Gastrocnemius medialis (tissue), 4 donors: ENCODE measurements around the gene TBCD.

Source experiments
- POLR2A ChIP-seq, 2 donors: fragments of 450-650 bp; IDR thresholded peaks; one replicate each; pipeline ENCODE4 v1.6.1; 2017; ENCODE audit warnings: antibody characterized with exemption in 2 of 2, mild to moderate bottlenecking in 2 of 2, moderate library complexity in 2 of 2
- TF ChIP-seq, protein P1 (sequence below), 5 experiments: fragments of 450-650 bp in 3 of 5; fragments of 200-600 bp in 2 of 5; sonication (generic) in 2 of 5; IDR thresholded peaks in 4 of 5; conservative IDR thresholded peaks in 1 of 5; 1 replicate in 4 of 5; 2 replicates in 1 of 5; pipeline ENCODE4 v1.5.1; 2016 to 2019; ENCODE audit warnings: antibody characterized with exemption in 5 of 5, mild to moderate bottlenecking in 3 of 5, moderate library complexity in 3 of 5

DNA sequence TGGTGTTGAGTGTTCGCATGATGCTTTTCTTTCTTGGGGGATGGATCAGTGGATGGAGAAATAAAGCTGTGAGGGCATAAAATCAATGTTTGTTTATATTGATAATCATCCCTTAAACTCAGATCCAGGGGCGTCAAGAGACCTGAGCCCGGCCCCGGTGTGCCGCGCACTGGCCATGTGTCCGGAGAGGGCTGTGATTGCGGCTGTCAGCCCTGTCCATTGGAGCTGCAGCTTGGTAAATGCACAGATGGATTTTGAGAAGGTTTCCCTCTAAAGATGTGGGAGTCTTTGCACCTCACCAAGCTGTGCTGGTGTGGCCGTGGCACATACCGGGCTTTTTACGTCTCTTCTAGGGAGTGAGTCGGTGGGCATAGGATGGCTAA, 109.5 kb downstream of the TBCD start:
- no peak for TF ChIP-seq POLR2A (IDR thresholded peaks at IDR 0.05)
- TF ChIP-seq, protein P1, sequence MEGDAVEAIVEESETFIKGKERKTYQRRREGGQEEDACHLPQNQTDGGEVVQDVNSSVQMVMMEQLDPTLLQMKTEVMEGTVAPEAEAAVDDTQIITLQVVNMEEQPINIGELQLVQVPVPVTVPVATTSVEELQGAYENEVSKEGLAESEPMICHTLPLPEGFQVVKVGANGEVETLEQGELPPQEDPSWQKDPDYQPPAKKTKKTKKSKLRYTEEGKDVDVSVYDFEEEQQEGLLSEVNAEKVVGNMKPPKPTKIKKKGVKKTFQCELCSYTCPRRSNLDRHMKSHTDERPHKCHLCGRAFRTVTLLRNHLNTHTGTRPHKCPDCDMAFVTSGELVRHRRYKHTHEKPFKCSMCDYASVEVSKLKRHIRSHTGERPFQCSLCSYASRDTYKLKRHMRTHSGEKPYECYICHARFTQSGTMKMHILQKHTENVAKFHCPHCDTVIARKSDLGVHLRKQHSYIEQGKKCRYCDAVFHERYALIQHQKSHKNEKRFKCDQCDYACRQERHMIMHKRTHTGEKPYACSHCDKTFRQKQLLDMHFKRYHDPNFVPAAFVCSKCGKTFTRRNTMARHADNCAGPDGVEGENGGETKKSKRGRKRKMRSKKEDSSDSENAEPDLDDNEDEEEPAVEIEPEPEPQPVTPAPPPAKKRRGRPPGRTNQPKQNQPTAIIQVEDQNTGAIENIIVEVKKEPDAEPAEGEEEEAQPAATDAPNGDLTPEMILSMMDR (IDR thresholded peaks at IDR 0.05 in 4 of 5, conservative IDR thresholded peaks at IDR 0.05 in 1 of 5), result no peak
